Measurements from ENCODE around the gene PADI1. TPM values are rescaled to one million over a fixed set of nuclear protein-coding genes. Genes with fewer than 3 reads are reported as not detected.

Gene PADI1
- total and polyA plus RNA-seq, 2 of the 8 experiments (the other 6 are each of a cell fraction or from before 2014, with no cell fraction given): 0.20 to 0.30 TPM

- Histone ChIP-seq H2BK120ac (replicated peaks; ENCODE audit: low read depth, low read length) (no peak overlapping the region), H4K20me1 (replicated peaks in 1 of 2; ENCODE audit: control insufficient read depth in 1 of 2, insufficient read depth in 2 of 2, low read length in 2 of 2) (no peaks in the 10 kb centered on the region), H3K9ac (replicated peaks in 1 of 4; ENCODE audit: extremely low read depth in 1 of 4, low read depth in 3 of 4, low read length in 3 of 4) (no peak overlapping the region), H2BK12ac (ENCODE audit: low read depth, low read length) (peak overlapping the region; percentile 12; the same call in 1 of the 2 replicates), H2AK5ac (ENCODE audit: low read depth, low read length) (no peak overlapping the region; the same call in 1 of the 2 replicates), H3K4me2 (ENCODE audit: insufficient read depth in 1 of 2, low read depth in 2 of 2, low read length in 2 of 2) (no peak overlapping the region), H3K4me1 (replicated peaks in 1 of 4; ENCODE audit: control insufficient read depth in 3 of 4, insufficient read depth in 4 of 4, low read length in 3 of 4) (no peaks in the 10 kb centered on the region; a peak in 1 of 7 replicates), H3K56ac (replicated peaks; ENCODE audit: insufficient read length, low read depth, low read length) (no peak overlapping the region), H3K79me2 (ENCODE audit: control insufficient read depth in 1 of 2, insufficient read depth in 2 of 2, low read length in 2 of 2) (no peaks in the 10 kb centered on the region), H3K4me3 (ENCODE audit: extremely low read depth in 1 of 4, insufficient read depth in 2 of 4, low read depth in 3 of 4, low read length in 4 of 4) (no peak overlapping the region), H2BK5ac (ENCODE audit: low read depth, low read length) (no peak overlapping the region), H4K91ac (replicated peaks; ENCODE audit: insufficient read length, low read length) (no peak overlapping the region), H4K8ac (ENCODE audit: extremely low read depth, insufficient read depth, low read length) (no peak overlapping the region; the same call in 1 of the 2 replicates), H2AFZ (ENCODE audit: low read length) (no peak overlapping the region), H3K14ac (ENCODE audit: insufficient read length) (no peak overlapping the region), H3K9me3 (ENCODE audit: insufficient read depth in 2 of 2, low read depth in 1 of 2, low read length in 1 of 2) (no peaks in the 10 kb centered on the region), H4K5ac (ENCODE audit: insufficient read length, low read depth, low read length) (no peak overlapping the region), H3K27me3 (replicated peaks in 1 of 4; ENCODE audit: control insufficient read depth in 3 of 4, extremely low read depth in 1 of 4, insufficient read depth in 3 of 4, low read length in 3 of 4) (no peaks in the 10 kb centered on the region; a peak in 1 of 7 replicates), H2BK15ac (ENCODE audit: low read length) (no peak overlapping the region), H3K79me1 (ENCODE audit: low read depth, low read length) (no peaks in the 10 kb centered on the region), H2BK20ac (ENCODE audit: low read length) (0 out of 2 replicates have a peak overlapping the region, but pooled peaks have one; percentile 48), H3K4ac (replicated peaks; ENCODE audit: insufficient read length, low read depth, low read length) (no peak overlapping the region), H3K27ac (ENCODE audit: low read depth, low read length) (no peak overlapping the region), H3K18ac (ENCODE audit: extremely low read depth, low read length) (no peak overlapping the region), H3K23me2 (ENCODE audit: low read depth, low read length) (no peaks in the 10 kb centered on the region), H3K23ac (ENCODE audit: insufficient read length) (no peak overlapping the region), H3K36me3 (ENCODE audit: control insufficient read depth in 2 of 4, insufficient read depth in 4 of 4, low read length in 3 of 4) (no peaks in the 10 kb centered on the region)
- FAIRE-seq: no peak
- TF ChIP-seq TEAD4 (IDR thresholded peaks at IDR 0.05; ENCODE audit: low read depth, low read length): no peak
- no peak for TF ChIP-seq POU5F1 (IDR thresholded peaks at IDR 0.05; ENCODE audit: low read depth, low read length)
- TF ChIP-seq HDAC6 (IDR thresholded peaks at IDR 0.05; ENCODE audit: low read depth, low read length): no peak
- no peak for TF ChIP-seq RXRA (IDR thresholded peaks at IDR 0.05; ENCODE audit: insufficient read depth, low read depth, low read length)
- TF ChIP-seq NANOG (IDR thresholded peaks at IDR 0.05; ENCODE audit: insufficient read depth, low read depth, low read length, poor library complexity, severe bottlenecking): no peak
- no peak for TF ChIP-seq TBP (IDR thresholded peaks at IDR 0.05; ENCODE audit: low read depth, low read length)
- WGBS, 2 experiments (ENCODE audit: extremely low coverage in 1 of 2, insufficient coverage in 1 of 2, insufficient read length in 1 of 2, insufficient replicate concordance in 2 of 2, low coverage in 1 of 2, low lambda C conversion rate in 2 of 2, missing lambda C conversion rate in 1 of 2): 86% methylated on average over 20 of the region's 22 CpGs; no CpG with 5 or more reads in 1 of the 2 experiments
- CTCF ChIA-PET (ENCODE audit: partially characterized antibody): interaction anchor here (0.5 to 11.9 kb wide), 5 partner anchors 43 to 106 kb away, joined by 3 to 339 read pairs (median 4); partner anchors contain the start of gene PADI2
- POLR2A ChIA-PET (ENCODE audit: partially characterized antibody): no interaction called here
- DNase-seq (ENCODE audit: low read depth in 1 of 2, low spot score in 2 of 2): no peak
Observed at GRCh38 chr1:17232759-17233661, 28.1 kb downstream of the PADI1 start.
